Activated B cell treated with CpG ODN at 0.5 μM for 24 hours (primary cell): ENCODE measurements around the gene WWP2. TPM values are rescaled to one million over a fixed set of nuclear protein-coding genes. Genes with fewer than 3 reads are reported as not detected.
"Not testable (repeated sequence)": the region's sequence is repeated elsewhere in the genome, so short reads cannot be mapped to it uniquely, and the experiment has no call there.

Experiments
- ATAC-seq: fragments of 200-7000 bp; cut with Tn5 transposase; one replicate; pipeline ENCODE4 v1.10.0; 2021; ENCODE audit warnings: low read depth, mild to moderate bottlenecking, moderate library complexity
- CTCF ChIA-PET: fragments of 350-600 bp; sonication (Branson Sonifier 250); formaldehyde crosslinking; loops from one replicate; lab custom pipeline; 2021; ENCODE audit warnings: antibody characterized with exemption; lab: Charles Lee
- POLR2A ChIA-PET: fragments of 350-600 bp; sonication (Branson Sonifier 250); formaldehyde crosslinking; loops from one replicate; lab custom pipeline; 2021; ENCODE audit warnings: antibody characterized with exemption; lab: Charles Lee
- DNase-seq: peaks from one replicate; pipeline ENCODE4 v3.0.0; 2022
- H3K27ac Mint-ChIP-seq: one replicate; pipeline ENCODE4 v1.8.0; 2020; ENCODE audit warnings: mixed read lengths
- H3K27me3 Mint-ChIP-seq: one replicate; pipeline ENCODE4 v1.8.0; 2021; ENCODE audit warnings: mixed read lengths
- H3K36me3 Mint-ChIP-seq: one replicate; pipeline ENCODE4 v1.8.0; 2021; ENCODE audit warnings: low read depth, mixed read lengths
- H3K4me1 Mint-ChIP-seq: one replicate; pipeline ENCODE4 v1.8.0; 2021; ENCODE audit warnings: mixed read lengths
- H3K4me3 Mint-ChIP-seq: one replicate; pipeline ENCODE4 v1.8.0; 2020; ENCODE audit warnings: mild to moderate bottlenecking, mixed read lengths
- H3K9me3 Mint-ChIP-seq: one replicate; pipeline ENCODE4 v1.8.0; 2020; ENCODE audit warnings: mixed read lengths
- intact Hi-C: fragments of 100-400 bp; cut with micrococcal nuclease; formaldehyde crosslinking; loops from one replicate; pipeline ENCODE4 v1.15.1; 2024
- total RNA-seq: library from RNA; stranded (reverse); gene quantifications from 2 replicates; pipeline ENCODE4 v1.2.3, GENCODE V29; 2022
- TF ChIP-seq, protein P1 (sequence below): fragments of 200-600 bp; IDR thresholded peaks from one replicate; pipeline ENCODE4 v1.8.0; 2022; ENCODE audit warnings: antibody characterized with exemption, mild to moderate bottlenecking

The WWP2 gene
- total RNA-seq, 1 donor from 2014 or later = 80.8 TPM

DNA sequence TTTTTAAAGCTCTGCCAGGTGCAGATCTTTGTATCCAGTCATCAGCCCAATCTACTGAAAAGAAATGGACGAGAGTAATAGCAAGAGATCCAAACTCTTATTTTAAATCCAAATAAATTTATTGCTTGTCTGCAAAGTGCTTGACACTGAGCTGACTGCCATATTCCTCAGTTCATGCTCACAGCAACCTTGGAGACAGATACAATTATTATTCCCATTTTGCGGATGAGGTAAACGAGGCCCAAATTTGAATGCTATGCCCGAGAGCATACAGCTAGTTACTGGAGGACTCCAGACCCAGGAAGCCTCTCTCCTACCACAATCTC, 8.0 kb upstream of the WWP2 start:
- Mint-ChIP-seq H3K36me3 (peaks cover 34% of the 10 kb centered on the region), H3K4me3 (peak overlapping the region; percentile 100), H3K27me3 (peaks cover 3% of the 10 kb centered on the region), H3K9me3 (no peaks in the 10 kb centered on the region), H3K4me1 (peaks cover 26% of the 10 kb centered on the region), H3K27ac (peak overlapping the region; percentile 99)
- no peak for ATAC-seq
- intact Hi-C loops = loop anchor here (1.0 kb wide), 2 partner anchors 8 to 45 kb away; partner anchors contain the start of gene WWP2
- TF ChIP-seq, protein P1, sequence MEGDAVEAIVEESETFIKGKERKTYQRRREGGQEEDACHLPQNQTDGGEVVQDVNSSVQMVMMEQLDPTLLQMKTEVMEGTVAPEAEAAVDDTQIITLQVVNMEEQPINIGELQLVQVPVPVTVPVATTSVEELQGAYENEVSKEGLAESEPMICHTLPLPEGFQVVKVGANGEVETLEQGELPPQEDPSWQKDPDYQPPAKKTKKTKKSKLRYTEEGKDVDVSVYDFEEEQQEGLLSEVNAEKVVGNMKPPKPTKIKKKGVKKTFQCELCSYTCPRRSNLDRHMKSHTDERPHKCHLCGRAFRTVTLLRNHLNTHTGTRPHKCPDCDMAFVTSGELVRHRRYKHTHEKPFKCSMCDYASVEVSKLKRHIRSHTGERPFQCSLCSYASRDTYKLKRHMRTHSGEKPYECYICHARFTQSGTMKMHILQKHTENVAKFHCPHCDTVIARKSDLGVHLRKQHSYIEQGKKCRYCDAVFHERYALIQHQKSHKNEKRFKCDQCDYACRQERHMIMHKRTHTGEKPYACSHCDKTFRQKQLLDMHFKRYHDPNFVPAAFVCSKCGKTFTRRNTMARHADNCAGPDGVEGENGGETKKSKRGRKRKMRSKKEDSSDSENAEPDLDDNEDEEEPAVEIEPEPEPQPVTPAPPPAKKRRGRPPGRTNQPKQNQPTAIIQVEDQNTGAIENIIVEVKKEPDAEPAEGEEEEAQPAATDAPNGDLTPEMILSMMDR = no peak
- no peak for DNase-seq
- POLR2A ChIA-PET = interaction anchor here (0.6 to 2.2 kb wide), 21 partner anchors 8 to 423 kb away, joined by 3 to 38 read pairs (median 5); partner anchors contain the start of genes CYB5B, NQO1, PDF and TERF2
- CTCF ChIA-PET = interaction anchor here (0.9 to 2.7 kb wide), 8 partner anchors 9 to 358 kb away, joined by 3 to 46 read pairs (median 8); partner anchors contain the start of gene NQO1

DNA sequence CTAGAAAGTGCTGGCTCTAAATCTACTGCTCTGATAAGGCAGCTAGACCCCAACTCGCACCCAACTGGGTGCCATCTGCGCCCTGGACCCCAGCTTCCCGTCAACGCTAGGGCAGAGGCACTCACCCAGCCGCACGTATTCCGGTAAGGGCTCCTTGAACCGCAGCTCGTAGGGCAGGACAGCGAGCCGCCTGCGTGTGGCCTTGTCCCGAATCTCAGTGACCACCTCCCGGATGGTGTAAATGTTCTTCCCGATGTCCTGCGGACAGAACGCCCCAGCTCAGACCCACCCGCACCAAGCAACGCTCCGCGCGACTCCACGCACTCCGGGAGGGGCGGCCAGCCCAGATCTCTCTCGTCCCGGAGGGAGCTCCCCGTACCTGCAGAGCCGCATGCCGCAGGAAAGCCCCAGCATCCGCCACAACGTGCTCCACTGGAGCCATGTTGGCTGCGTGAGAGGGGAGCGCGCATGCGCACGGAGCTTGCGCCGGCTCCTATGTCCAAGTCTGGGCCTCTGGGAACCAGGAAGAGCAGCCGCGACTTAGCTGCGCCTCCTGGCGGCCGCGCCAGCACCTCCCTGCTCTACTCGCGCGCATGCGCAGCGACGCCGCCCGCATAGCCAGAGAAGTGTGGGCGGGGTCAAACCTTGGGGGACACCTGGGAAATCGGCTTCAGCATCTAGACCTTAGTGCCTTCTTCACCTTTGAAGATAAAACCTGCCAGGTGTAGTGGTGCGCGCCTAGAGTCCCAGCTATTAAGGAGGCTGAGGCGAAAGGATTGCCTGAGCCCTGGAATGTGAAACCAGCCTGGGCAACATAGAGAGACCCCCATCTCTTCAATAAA, 7.4 kb upstream of the WWP2 start, which contains the start of gene NOB1:
Gene NOB1 (minus strand): TSS at position 458 of the 842 bp plus-strand sequence. CDS start 16 bp downstream, at position 442.
- Mint-ChIP-seq H3K4me3 (peak within 1 kb of the TSS; percentile 100), H3K27me3 (peaks cover 3% of the 10 kb centered on the region), H3K4me1 (peaks cover 26% of the 10 kb centered on the region), H3K27ac (peak within 1 kb of the TSS; percentile 99), H3K36me3 (peaks cover 30% of the 10 kb centered on the region), H3K9me3 (no peaks in the 10 kb centered on the region)
- TF ChIP-seq, protein P1 = peak; percentile 89
- POLR2A ChIA-PET = interaction anchor here (0.5 to 2.2 kb wide), 25 partner anchors 8 to 424 kb away, joined by 3 to 38 read pairs (median 4); partner anchors contain the start of genes CYB5B, NQO1, PDF and TERF2
- peak; percentile 94 for DNase-seq
- intact Hi-C loops = loop anchor here (1.0 kb wide), 5 partner anchors 8 to 415 kb away; partner anchors contain the start of genes COG8, NIP7, NQO1 and WWP2
- peak; percentile 96 for ATAC-seq
- CTCF ChIA-PET = interaction anchor here (0.6 to 2.7 kb wide), 10 partner anchors 9 to 417 kb away, joined by 3 to 46 read pairs (median 5); partner anchors contain the start of gene NQO1

DNA sequence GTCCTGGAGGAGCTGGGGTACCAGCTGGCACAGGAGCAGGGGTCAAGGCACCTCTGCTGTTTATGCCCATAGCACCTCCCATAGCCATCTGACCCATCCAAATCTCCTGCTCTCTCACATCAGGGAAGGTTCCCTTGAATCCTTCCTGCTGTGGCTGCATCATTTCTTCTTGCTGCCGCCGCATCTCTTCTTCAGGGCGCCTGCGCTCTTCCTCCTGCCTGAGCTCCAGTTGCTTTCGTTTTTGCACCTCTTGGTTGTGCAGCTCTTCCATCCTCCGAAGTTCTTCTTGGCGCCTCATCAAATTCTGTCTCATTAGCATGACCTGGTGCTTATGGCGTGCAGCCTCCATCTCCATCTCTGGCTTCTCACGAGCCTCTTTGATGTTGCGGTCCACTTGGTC, 5.4 kb upstream of the WWP2 start:
- CTCF ChIA-PET = interaction anchor here (0.9 to 1.0 kb wide), 2 partner anchors 48 to 360 kb away, joined by 3 to 4 read pairs; no protein-coding TSS in a partner anchor
- Mint-ChIP-seq H3K27me3 (peaks cover 3% of the 10 kb centered on the region), H3K4me3 (no peak overlapping the region), H3K9me3 (no peaks in the 10 kb centered on the region), H3K36me3 (peaks cover 17% of the 10 kb centered on the region), H3K27ac (no peak overlapping the region), H3K4me1 (peaks cover 31% of the 10 kb centered on the region)
- no peak for DNase-seq
- ATAC-seq = no peak
- TF ChIP-seq, protein P1 = no peak
- POLR2A ChIA-PET = no interaction called here
- intact Hi-C loops = no loop called here

DNA sequence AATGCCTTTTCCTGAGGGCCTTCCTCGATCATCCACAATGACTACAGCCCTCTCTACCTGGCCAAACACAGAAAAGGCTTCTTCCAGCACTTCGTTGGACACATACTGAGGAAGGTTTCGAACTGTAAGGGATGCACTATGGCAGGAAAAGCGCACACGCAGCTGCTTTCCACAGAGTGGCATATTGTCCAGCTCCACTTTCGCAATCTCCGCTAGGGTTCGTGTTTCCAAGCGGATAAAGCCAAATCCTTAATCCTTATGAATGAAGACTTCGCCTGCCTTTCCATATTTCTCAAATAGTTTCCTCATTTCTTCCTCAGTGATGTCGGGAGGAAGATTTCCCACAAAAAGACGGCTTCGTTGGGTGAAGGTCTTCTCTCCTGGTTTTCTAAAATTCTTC, 4.8 kb upstream of the WWP2 start:
- H3K9me3 Mint-ChIP-seq, POLR2A ChIA-PET, ATAC-seq, H3K4me3 Mint-ChIP-seq, intact Hi-C loops, H3K27ac Mint-ChIP-seq, H3K27me3 Mint-ChIP-seq, DNase-seq: not testable (repeated sequence)
- peaks cover 31% of the 10 kb centered on the region for H3K4me1 Mint-ChIP-seq
- CTCF ChIA-PET = interaction anchor here (0.9 kb wide), 1 partner anchor 361 kb away, joined by 4 read pairs; no protein-coding TSS in a partner anchor
- peaks cover 11% of the 10 kb centered on the region for H3K36me3 Mint-ChIP-seq

DNA sequence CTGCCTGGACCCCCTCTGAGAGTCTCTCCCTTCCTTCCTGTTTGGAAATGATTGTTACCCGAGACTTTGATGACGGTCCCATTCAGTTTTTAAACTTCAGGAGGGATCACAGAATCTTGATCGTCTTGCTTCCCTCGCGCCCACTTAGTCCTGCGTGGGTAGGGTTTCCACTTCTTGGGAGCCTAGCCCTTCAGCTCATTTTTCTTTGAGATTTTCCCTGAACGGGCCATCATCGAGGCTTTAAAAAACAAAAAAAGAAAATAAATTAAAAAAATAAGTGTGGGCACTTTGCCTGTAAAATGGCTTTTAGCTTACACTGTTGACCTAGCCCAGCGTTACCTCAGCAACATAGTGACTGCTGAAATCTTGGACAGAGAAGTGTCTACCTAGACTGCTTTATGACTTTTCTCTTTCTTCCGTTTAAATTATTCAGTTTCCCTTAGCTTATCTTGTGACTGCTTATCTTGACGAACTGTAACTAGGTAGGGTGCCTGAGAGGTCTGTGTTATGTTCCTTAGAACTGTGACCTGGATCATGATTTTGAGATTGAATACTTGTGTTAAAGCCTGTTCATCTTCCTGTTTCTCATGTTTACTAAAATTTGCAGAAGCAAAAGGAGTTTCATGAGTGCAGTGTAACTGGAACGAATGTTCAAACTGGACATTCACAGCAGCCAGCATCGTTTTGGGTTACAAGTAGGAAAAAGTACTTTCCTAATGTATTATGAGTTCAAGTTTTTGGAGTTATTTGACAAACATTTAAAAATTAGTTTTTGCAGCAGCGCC, 874 bp downstream of the WWP2 start:
- ChIA-PET CTCF (interaction anchor here (1.1 kb wide), 2 partner anchors 8 to 54 kb away, joined by 3 read pairs; partner anchors contain the start of gene NOB1), POLR2A (interaction anchor here (0.6 to 3.5 kb wide), 9 partner anchors 9 to 633 kb away, joined by 3 to 25 read pairs (median 6); partner anchors contain the start of genes NOB1, NQO1 and PDF)
- Mint-ChIP-seq H3K9me3 (no peaks in the 10 kb centered on the region), H3K4me1 (peaks cover 43% of the 10 kb centered on the region), H3K27me3 (no peaks in the 10 kb centered on the region), H3K27ac (peak overlapping the region; percentile 96), H3K36me3 (peaks cover 12% of the 10 kb centered on the region), H3K4me3 (peak overlapping the region; percentile 90)
- intact Hi-C loops = loop anchor here (1.0 to 10.0 kb wide), 3 partner anchors 9 to 628 kb away; partner anchors contain the start of genes CHTF8, NFAT5, NOB1 and UTP4
- ATAC-seq = peak; percentile 39
- TF ChIP-seq, protein P1 = no peak
- no peak for DNase-seq
